Stimulated activated CD4-positive, alpha-beta T cell treated with anti-CD3 and anti-CD28 coated beads, Interleukin-1b, Interleukin-23, amount 100 ng/mL, for 4 hours (primary cell): ENCODE results near the gene GBA3.

ENCODE experiments used
- DNase-seq, 2 donors: peaks; one replicate each; pipeline ENCODE4 v3.0.0-alpha.2; 2020; ENCODE audit warnings: low read depth in 2 of 2

GBA3 gene

DNA sequence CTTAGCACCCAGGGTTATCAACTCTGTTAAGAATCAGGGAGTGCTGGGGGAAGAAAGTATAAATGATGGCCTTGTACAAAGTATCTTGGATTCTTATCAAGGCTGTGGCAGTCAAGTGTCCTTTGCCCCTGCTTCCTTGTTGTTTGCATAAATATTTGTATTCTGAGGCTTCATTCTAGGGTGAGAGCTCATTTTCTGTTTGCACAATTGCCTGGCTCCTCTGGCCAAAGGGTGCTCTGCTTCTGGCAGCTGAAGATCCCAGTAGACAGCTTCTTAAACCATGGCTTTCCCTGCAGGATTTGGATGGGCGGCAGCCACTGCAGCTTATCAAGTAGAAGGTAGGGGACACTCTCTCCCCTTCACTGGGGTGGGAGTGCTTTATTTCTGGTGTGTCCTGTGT, at the start of gene GBA3:
GBA3 (plus strand) TSS at position 202 of the 400 bp plus-strand sequence.
- no peak for DNase-seq

DNA sequence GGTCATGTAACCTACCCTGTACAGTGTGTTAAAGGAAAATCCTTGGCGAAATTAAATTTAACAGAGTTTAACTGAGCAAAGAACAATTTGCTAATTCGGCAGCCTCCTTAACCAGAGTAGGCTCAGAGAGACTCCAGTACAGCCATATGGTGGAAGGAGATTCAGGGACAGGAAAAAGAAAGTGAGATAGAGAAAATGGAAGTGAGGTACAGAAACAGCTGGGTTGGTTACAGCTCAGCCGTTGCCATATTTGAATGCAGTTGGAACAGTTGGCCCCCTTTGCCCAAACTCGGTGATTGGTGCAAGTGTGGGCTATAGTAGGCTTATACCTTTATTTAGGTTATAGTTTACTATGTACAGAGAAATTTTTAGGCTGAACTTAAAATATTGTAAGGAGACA, 48.8 kb upstream of the GBA3 start:
- DNase-seq, result no peak

DNA sequence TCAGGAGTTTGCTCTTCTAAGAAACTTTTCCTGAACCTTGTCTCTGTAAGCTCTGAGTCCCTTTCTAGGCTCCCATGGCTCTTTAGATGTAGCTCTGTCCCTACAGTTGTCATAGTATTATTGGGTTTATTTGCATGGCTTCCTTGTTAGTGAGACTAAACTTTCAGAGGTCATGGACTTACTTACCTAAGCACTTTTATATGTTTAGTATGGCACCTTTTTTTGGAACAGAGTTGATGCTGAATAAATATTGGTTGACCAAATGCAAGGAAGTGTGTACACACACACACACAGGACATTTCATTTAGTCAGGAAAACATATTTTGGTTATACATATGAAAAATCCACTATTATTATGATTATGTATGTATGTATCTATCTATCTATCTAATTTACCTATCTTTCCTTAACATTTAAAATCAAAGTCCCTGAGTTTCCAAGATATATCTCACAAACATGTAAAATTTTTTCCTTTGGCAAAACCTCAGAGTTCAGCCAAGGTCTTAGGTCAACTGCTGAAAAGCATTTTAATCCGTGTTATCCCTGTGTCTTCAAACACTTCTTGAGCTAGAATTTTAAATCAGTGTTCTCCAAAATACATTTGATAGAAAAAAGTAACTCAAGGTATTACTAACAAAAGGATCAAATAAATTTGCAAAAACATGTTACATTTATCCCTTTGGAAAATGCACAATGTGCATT, 47.1 kb upstream of the GBA3 start:
- DNase-seq, result no peak

DNA sequence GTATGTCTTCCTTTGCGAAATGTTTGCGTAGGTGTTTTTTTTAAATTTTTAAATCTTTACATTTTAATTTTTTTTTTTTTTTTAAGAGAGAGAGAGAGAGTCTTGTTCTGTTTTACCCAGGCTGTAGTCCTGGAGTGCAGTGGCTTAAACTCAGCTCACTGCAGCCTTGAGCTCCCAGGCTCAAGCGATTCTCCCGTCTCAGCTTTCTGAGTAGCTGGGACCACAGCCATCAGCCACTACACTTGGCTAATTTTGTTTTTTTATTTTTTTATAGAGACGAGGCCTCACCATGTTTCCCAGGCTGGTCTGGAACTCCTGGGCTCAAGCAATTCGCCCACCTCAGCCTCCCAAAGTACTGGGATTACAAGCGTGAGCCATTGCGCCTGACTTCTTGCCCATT, 43.7 kb upstream of the GBA3 start:
- no peak for DNase-seq

DNA sequence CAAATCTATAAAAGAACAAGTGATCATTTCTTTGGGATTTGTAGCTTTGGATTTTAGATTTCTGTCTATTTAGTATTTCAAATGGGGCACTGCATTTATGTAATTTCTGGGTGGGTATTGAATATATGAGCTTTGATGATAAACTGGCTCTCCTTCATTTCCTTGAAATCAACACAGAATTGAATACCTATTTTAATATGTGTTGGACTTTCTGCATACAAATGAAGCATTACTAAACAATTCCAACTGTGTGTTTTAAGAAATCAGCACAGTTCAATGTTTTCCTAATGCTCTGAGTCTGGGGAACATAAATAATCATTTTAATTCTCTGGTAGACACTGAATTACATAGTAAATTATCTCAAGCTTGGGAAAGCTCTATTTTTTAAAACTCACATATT, 42.0 kb upstream of the GBA3 start:
- DNase-seq, result no peak

DNA sequence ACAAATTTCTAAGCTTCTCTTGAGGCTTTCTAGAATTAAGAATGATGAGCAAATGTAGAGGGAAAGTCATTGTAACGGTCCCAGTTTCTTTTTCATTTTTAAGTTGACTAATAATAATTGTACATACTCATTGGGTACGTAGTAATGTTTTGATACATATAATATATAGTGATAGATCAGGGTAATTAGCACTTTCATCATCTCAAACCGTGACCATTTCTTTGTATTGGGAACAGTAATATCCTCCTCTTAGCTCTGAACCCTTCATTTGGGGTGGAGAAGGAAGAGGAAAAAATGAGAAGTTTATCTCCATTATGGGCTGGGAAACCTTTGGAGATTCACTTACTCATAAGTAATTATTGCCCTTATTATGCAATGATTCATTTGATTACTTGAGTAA, 39.0 kb upstream of the GBA3 start:
- no peak for DNase-seq

DNA sequence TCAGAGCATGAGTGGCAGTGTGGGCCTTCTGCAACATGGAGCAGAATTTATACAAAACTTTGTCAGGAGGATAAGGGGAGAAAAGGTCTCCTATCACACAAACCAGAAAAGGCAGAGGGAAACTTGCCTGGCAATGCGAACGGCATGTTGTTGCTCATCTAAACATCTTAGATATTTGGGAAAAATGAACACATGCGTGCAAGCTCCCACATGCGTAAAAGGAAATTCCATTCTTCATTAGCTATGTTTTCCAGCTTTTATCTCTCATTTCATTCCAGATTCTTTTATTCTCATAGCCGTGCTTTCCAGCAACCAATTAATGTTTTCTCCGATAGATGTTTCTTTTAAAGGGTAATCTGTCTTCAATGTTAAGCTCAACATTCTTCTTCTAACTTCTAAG, 31.3 kb upstream of the GBA3 start:
- DNase-seq, result no peak

DNA sequence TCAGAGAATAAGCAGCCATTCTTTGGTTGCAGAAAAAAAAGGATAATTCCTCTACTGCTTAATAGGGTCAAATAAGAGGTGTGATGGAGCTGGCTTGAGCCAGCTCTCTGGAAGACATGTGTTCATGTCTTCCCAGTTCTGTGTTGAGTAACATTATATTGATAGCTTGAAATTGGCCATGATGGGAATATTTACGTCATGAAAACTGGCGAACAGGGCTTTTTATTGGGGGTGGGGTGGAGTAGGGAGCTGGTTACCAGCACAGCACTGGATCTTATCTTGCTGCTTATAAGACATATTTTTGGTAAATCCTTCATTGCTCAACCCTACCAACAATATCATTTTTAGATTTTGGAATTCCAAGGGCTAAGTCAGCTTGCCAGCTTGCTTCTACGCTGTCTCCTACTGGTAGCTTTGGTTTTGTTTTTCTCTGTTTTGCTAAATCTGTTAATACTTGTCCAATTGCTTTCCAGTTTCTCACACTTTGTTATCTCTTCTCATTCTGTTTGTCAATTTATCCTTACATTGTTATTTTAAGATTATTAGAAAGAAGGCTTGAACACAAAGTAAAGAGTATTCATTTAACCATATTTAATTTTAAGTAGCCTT, 25.3 kb upstream of the GBA3 start:
- no peak for DNase-seq

DNA sequence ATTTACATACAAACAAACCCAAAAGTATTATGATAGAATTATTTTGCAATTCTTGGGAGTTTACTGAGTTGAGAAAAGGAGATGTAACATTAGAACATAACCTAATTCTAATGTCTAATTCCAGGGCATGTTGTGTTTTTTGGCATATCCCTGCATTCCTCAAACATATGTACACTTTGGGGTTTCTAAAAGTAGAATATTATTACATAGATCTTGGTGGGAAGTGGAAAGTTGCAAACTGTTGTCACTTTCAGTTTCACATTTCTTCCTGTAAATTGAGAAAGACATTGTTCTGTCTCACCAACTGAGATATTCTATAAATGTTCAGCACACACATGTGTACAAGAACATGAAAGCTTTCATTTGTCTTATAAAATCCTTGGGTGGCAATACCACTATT, 24.4 kb upstream of the GBA3 start:
- no peak for DNase-seq

DNA sequence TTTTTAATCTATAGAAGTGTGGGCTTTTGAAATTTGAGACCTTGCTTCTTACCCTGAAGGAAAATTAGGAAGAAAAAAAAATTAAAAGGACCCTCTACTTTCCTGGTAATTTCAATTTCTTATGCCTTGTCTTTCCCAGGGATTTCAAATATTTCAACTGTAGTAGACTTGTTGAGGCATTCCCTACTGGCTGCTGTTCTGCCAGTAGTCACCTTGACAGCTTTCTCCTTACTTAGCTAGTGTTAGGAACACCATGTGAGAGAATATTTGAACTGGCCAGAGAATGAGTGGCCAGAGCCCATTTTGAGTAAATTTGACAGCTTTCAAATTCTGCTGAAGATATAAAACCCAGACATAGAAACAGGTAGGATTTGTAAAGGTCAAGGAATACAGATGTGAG, 24.0 kb upstream of the GBA3 start:
- DNase-seq, result no peak

DNA sequence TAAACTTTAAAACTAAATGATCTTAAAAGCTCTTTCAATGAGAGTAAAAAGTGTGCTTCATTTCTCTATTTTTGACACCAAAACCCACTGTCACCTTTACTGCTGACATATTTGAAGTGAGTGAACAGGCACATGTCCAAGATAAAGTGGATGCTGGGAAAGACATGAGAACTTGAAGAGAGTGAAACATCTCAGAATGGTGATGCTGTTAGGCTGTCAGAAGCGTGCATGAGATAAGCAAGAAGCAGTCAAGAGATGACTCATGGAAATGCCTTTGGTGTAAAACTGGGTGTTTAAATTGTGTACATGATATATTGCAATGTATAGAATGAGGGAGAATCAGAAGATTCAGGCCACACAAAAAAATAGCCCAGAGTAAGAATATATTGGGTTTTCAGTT, 21.8 kb upstream of the GBA3 start:
- DNase-seq, result no peak

DNA sequence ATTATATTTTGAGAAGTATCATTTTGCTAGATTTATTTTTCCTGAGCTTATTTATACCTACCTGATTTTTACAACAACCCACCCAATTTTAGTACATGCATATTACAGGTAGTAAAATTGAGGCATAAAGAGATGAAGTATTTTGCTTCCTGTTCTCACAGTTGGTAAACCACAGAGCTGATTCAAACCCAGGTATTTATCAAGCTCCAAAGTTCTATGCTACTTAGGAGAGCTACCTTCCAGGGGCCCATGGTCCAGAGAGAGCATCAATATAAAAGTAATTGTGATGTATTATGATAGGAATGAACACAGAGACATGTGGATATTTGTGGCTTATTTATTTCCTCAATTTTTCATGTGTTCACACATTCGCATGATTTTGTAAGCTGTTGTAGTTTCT, 20.2 kb upstream of the GBA3 start:
- no peak for DNase-seq

DNA sequence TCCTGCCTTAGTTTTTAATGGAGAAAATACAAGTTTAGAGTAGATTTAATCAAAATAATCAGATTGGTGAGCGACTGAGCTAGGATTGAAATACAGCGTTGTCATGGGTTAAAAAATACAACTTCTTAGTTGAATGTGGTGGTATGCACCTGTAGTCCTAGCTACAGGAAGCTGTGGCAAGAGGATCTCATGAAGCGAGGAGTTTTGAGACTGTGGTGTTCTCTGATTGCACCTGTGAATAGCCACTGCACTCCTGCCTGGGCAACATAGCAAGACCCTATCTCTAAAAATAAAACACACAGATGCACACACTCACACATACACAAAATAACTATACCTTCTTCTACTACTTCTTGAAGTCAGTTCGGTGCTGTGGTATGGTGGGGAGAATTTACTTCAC, 19.8 kb upstream of the GBA3 start:
- no peak for DNase-seq

DNA sequence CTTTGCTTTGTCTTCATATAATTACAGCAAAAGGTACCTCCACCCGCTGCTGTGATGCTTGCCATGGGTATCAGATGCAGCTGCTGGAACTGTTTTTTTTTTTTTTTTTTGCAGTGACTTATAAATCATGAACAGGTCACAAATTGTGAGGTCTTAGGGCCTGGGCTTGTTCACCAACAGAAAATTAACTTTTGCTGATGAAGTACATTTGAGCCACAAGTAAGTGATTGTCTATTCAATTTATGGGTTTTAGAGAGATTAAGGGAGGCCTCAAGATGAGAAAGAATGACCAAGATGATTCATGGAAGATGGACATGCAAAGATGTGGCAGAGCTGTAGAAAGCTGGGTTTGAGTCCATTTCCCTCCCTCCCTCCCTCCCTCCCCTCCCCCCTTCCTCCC, 18.0 kb upstream of the GBA3 start:
- no peak for DNase-seq

DNA sequence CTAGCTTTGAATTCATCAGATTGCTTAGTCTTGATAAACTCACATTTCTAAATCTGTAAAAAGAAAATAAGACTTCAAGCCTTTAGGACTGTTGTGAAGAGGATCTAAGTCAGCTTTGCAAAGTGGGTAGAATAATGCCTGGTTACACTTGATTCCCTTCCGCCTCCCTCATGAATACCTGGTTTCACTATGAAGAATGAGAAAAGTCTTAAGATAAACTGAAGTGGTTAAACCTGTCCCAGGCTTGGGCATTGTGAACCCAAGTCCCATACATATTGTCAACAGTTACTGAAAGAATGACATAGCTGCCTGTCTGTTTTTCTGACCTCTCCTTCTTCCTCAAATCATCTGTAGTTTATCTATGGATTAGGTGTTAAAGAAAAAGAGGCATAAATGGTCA, 16.7 kb upstream of the GBA3 start:
- no peak for DNase-seq

DNA sequence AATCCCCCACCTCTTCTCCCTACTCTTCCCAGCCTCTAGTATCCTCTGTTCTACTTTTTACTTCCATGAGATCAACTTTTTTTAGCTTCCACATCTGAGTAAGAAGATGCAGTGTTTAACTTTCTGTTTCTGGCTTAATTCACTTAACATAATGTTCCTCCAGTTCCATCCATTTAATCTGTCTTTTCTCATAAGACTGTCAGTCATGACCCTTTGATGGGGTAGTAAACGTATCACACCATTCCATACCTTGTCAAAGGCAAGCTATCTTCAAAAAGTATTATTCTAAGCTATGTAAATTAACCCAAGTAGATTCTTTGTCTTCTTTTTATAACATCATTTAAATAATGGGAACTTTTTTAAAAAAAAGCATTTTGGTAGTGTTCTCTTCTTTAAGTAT, 15.0 kb upstream of the GBA3 start:
- no peak for DNase-seq

DNA sequence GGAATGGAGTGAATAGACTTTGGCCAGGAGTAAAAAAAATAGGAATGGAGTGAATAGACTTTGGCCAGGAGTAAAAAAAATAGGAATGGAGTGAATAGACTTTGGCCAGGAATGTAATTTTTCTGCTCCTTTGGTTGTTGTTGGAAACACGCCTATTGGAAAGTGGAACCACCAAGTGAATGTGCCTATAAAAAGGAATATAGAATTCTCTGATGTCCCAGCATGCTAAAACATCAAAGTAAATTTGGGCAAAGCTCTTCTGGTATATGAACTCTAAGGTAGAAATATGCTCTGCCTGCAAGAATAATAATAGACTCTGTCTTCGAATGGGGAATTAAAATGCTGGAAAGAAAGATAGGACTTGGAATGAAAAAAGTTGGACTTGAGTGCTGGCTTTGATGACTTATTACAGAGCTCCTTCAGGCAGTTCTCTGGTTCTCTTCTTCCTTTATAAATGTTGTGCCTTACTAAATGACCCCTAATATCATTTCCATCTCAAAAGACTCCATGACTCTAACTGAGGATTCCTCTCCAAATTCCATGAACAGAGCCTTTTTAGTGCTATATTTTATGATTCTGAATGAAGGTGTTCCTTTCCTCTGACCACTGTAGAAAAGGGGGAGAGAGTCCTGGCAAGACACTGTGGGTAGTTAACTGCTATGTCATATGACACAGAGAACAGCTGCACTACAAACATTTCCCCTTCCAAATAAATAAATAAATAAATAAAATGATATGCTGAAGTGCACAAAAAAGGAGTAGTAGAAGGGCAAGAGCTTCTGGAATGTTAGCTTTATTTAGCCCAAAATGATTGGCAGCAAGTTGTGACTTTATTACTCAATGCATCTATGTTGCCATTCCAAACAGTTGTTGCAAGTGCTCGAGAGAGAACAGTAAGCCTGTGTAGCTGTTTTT, 13.5 kb upstream of the GBA3 start:
- DNase-seq, result no peak

DNA sequence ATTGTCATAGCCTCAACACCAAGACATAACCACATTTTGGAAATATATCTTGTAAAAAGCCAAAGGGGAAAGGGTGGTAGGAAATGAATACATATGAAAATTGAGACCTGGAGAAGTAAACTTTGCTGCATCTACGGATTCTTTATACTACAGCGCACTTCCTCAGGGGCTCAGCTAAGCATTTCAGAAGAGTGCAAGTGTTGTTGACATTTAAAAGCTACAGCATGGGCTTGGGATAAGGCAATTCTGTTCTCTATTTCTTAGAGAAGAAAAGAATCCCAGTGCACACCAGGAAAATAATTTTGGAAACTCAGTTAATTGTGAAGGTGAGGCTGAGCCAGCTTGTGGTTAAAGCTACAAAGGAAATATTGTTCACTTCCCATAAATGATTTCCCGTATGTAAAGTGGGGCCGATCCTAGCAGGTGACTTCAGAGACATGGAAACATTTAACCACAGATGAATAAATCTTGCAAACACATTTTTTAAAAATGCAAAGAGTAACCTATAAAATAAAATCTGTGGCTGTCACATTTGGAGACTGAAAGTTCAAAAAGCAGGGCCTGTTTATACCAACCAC, 12.6 kb upstream of the GBA3 start:
- DNase-seq, result no peak

DNA sequence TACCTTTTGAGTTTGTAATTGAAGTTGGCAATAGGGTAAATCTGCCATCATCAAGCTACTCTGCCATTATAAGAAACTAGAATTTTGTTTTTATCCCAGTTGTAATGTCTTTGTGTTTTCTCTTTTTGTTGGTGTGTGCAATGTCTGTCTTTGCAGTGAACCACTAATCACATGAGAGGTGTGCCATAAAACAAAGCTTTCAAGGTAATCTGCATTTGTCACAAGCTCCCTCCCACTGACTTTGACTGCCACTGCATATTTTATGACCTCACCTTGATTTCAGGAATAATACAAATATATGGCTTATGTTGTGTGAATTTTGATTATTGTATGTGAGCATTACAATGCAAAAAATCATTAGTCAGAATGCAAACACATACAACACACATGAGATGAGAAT, 9.0 kb upstream of the GBA3 start:
- DNase-seq, result no peak

DNA sequence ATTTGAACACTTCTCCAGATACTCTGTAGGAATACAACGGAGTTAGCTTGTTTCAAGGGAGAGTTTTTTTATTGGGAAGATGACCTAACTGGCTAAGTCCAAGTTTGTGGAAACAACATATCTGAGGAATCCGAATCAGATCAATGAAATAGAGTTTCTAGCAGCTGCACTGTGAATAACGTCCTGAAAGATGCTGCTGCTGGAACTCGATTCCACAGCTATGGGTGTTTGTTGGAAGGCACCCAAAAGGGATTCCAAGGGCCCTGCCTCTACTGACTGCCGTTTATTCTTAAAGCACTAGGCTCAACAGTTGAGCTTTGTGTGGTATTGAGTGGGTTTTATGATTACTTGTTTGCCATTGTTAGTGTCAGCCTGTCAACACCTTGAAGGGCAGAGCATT, 6.6 kb upstream of the GBA3 start:
- no peak for DNase-seq

DNA sequence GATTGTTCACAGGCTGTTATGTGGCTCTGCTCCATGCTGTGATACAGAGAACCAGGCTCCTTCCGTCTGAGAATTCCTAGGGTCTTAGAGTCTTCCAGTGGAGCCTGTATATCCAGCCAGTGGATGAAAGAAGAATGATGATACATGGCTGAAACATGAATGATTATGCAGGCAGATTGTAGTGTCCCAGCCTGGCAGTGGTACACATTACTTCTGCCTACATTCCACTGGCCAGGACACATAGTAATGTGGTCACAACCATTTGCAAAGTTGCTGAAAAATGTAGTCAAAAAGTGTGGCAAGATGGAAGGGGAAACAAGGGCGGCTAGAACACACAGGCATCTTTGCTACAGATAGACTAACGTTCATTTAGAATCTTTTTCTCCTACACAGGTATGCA, 4.5 kb upstream of the GBA3 start:
- DNase-seq, result no peak

DNA sequence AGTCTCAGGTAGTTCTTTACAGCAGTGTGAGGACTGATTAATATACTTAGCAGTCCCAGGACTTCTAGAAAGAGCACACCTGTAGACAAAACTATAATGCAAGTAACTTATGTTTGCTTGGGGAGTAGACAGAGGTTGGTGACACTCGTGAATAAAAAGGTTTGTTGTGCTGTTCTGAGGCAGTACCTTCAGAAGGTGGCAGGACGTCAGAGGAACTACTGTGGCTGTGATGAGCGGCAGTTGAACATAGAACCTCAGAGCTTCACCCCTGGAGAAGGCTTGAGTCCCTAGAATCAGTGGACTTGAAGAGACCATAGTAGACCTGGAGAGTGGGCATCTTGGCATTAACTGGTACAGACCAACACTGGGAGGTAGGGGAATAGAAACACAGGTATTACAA, 3.3 kb upstream of the GBA3 start:
- no peak for DNase-seq

DNA sequence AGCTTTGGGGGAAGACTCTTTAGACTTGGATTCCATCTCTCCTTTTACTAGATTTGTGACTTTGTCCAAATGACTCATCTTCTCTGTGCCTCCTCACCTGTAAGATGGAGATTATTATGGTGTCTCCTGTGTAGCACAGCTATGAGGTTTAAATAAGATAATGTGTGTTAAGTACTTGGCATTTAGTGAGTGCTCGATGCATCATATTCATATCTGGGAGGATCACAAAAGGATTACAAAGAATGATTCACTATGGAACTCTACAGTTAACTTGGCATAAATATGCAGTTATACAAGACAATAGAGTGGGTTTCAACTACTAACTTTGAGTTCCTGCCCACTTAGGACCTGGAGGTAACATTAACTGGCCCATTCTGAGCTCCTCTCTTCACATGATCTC, 2.3 kb downstream of the GBA3 start:
- no peak for DNase-seq
